HUES48 (cell line): ENCODE measurements around the gene AUTS2.

Experiments used
- H3K27ac ChIP-seq: one replicate; pipeline ENCODE4 v1.7.0; 2013; ENCODE audit warnings: low read depth, low read length, inconsistent platforms
- H3K27me3 ChIP-seq: 2 replicates; pipeline ENCODE4 v1.6.1; 2013; ENCODE audit warnings: mild to moderate bottlenecking, low read length; ENCODE audit not compliant: control insufficient read depth, insufficient read depth
- H3K36me3 ChIP-seq: 2 replicates; pipeline ENCODE4 v1.6.1; 2013; ENCODE audit warnings: low read length; ENCODE audit not compliant: control insufficient read depth, insufficient read depth
- H3K4me1 ChIP-seq: 2 replicates; pipeline ENCODE4 v1.6.1; 2013; ENCODE audit warnings: mild to moderate bottlenecking, low read length; ENCODE audit not compliant: control insufficient read depth, insufficient read depth
- H3K4me3 ChIP-seq: 2 replicates; pipeline ENCODE4 v1.5.1; 2013; ENCODE audit warnings: mild to moderate bottlenecking, low read depth, low read length
- H3K9ac ChIP-seq: 2 replicates; pipeline ENCODE4 v1.6.1; 2013; ENCODE audit warnings: mild to moderate bottlenecking, low read depth, low read length, moderate library complexity
- H3K9me3 ChIP-seq: 2 replicates; pipeline ENCODE4 v1.6.1; 2013; ENCODE audit warnings: low read length; ENCODE audit not compliant: control insufficient read depth, insufficient read depth

The AUTS2 gene

DNA sequence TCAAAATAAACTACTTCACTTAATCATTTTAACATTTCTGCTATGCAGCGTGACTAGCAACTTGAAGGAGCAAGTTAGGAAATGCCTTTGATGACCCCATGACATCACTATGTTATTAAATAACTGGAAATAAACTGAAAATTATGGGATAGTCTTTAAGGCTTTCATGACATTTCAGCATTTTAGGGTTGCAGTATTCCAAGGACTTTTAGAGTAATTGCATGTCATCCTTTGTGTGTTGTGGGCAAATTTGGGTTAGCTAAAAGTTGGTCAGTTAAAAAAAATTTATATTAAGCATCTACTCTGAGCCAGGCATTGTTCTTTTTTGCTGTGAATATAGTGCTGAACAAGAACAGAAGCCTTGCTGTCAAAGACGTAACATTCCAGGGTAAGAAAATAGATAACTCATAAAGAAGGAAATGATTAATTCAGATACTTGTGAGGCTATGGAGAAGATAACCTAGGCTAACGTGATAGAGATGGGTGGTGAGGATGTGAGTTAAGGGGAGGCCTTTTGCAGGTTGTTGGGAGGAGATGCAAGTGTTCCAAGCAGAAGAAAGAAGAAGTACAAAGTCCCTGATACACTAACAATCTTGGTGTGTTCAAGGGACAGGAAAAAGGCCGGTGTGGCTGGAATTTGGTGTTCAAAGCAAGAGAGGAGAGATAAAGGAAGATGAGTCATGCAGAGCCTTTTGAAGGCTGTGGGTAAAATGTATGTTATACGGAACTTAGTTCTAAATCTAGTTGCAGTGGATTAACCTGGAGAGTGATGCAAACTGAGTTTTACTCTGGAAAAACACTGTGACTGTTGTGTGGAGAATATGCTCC, 610.2 kb downstream of the AUTS2 start:
- no peaks in the 10 kb centered on the region for H3K36me3 ChIP-seq
- no peak overlapping the region for H3K27ac ChIP-seq
- H3K9me3 ChIP-seq = no peaks in the 10 kb centered on the region
- H3K27me3 ChIP-seq = no peaks in the 10 kb centered on the region
- no peak overlapping the region for H3K4me3 ChIP-seq
- no peak overlapping the region for H3K9ac ChIP-seq
- no peaks in the 10 kb centered on the region for H3K4me1 ChIP-seq

- Histone ChIP-seq H3K36me3 (no peaks in the 10 kb centered on the region), H3K9ac (no peak overlapping the region), H3K4me3 (no peak overlapping the region), H3K27ac (no peak overlapping the region), H3K4me1 (no peaks in the 10 kb centered on the region), H3K27me3 (no peaks in the 10 kb centered on the region), H3K9me3 (no peaks in the 10 kb centered on the region)
These were observed 612.1 kb downstream of the AUTS2 start for GRCh38 chr7:70210200-70210935.

- no peaks in the 10 kb centered on the region for H3K36me3 ChIP-seq
- H3K9me3 ChIP-seq = no peaks in the 10 kb centered on the region
- H3K9ac ChIP-seq = no peak overlapping the region
- H3K27ac ChIP-seq = no peak overlapping the region
- H3K4me3 ChIP-seq = no peak overlapping the region
- no peaks in the 10 kb centered on the region for H3K27me3 ChIP-seq
- no peaks in the 10 kb centered on the region for H3K4me1 ChIP-seq
These were observed 612.6 kb downstream of the AUTS2 start for GRCh38 chr7:70210936-70211310.

- no peak overlapping the region for H3K27ac ChIP-seq
- H3K27me3 ChIP-seq = no peaks in the 10 kb centered on the region
- H3K4me1 ChIP-seq = no peaks in the 10 kb centered on the region
- H3K9ac ChIP-seq = no peak overlapping the region
- no peaks in the 10 kb centered on the region for H3K36me3 ChIP-seq
- no peaks in the 10 kb centered on the region for H3K9me3 ChIP-seq
- H3K4me3 ChIP-seq = no peak overlapping the region
These were observed 614.0 kb downstream of the AUTS2 start for GRCh38 chr7:70212281-70212680.

DNA sequence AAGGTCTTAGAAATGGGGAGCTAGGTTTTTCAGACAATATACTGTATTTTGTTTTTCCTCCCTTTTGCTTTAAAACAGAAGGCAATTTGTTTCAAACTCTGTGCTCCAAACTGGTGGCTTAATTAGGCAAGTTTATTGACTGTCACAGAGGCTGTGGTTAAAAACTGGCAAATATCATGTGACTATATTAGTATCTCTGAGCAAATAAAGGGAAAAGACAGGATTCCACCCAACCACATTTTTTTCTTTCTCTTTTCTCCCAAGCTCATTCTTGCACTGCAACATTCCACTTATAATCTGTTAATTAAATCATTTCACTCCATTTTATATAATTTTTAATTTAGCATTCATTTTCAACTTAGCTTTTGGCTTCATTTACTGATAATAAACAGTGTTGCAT, 615.8 kb downstream of the AUTS2 start:
- Histone ChIP-seq H3K27ac (no peak overlapping the region), H3K9me3 (no peaks in the 10 kb centered on the region), H3K27me3 (no peaks in the 10 kb centered on the region), H3K4me1 (no peaks in the 10 kb centered on the region), H3K9ac (no peak overlapping the region), H3K36me3 (no peaks in the 10 kb centered on the region), H3K4me3 (no peak overlapping the region)

- no peaks in the 10 kb centered on the region for H3K36me3 ChIP-seq
- H3K27ac ChIP-seq = no peak overlapping the region
- no peaks in the 10 kb centered on the region for H3K27me3 ChIP-seq
- H3K9ac ChIP-seq = no peak overlapping the region
- no peak overlapping the region for H3K4me3 ChIP-seq
- no peaks in the 10 kb centered on the region for H3K4me1 ChIP-seq
- no peaks in the 10 kb centered on the region for H3K9me3 ChIP-seq
These were observed 617.2 kb downstream of the AUTS2 start for GRCh38 chr7:70215491-70215890.

GRCh38 chr7:70217571-70217970, 619.3 kb downstream of the AUTS2 start:
- Histone ChIP-seq H3K4me3 (no peak overlapping the region), H3K27me3 (no peaks in the 10 kb centered on the region), H3K9ac (no peak overlapping the region), H3K36me3 (no peaks in the 10 kb centered on the region), H3K27ac (no peak overlapping the region), H3K9me3 (no peaks in the 10 kb centered on the region), H3K4me1 (no peaks in the 10 kb centered on the region)

GRCh38 chr7:70218006-70218405, 619.7 kb downstream of the AUTS2 start:
- no peak overlapping the region for H3K27ac ChIP-seq
- H3K9ac ChIP-seq = no peak overlapping the region
- no peaks in the 10 kb centered on the region for H3K36me3 ChIP-seq
- no peaks in the 10 kb centered on the region for H3K27me3 ChIP-seq
- H3K4me1 ChIP-seq = no peaks in the 10 kb centered on the region
- no peaks in the 10 kb centered on the region for H3K9me3 ChIP-seq
- no peak overlapping the region for H3K4me3 ChIP-seq

DNA sequence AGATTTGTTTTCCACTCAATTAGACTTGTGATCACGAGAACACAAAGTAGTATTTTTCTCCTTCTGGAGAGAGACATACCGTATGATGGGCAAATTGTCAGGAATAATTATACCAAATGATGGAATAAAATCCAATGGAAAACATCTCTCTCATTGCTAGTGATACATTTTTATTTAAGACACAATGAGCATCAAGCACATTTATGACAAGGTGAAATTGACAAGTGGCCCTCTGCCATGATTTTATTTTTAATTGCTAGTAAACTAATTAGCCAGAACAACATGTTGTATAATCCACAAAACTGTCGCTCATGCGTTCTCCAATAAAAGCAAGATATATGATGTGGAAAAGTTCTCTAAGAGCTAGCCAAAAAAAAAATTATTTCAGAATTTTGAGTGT, 620.8 kb downstream of the AUTS2 start:
- no peaks in the 10 kb centered on the region for H3K9me3 ChIP-seq
- H3K36me3 ChIP-seq = no peaks in the 10 kb centered on the region
- no peak overlapping the region for H3K9ac ChIP-seq
- H3K27me3 ChIP-seq = no peaks in the 10 kb centered on the region
- H3K4me3 ChIP-seq = no peak overlapping the region
- H3K27ac ChIP-seq = no peak overlapping the region
- no peaks in the 10 kb centered on the region for H3K4me1 ChIP-seq

DNA sequence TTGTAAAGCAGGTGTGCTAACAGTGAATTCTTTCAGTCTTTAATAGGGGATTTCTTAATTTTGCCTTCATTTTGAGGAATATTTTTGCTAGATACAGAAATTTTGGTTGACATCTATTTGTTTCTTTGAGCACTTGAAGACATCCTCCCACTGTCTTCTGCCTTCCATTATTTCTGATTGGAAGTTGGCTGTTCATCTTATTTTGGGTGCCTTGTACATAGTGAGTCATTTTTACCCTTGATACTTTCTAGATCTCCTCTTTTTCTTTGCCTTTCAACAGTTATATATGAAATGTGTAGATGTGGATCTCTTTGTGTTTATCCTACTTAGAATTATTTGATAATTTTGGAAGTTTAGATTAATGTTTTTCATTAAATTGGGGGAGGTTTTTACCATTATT, 631.0 kb downstream of the AUTS2 start:
- Histone ChIP-seq H3K36me3 (no peaks in the 10 kb centered on the region), H3K9ac (no peak overlapping the region), H3K27me3 (no peaks in the 10 kb centered on the region), H3K9me3 (peaks cover 9% of the 10 kb centered on the region), H3K27ac (no peak overlapping the region), H3K4me1 (no peaks in the 10 kb centered on the region), H3K4me3 (no peak overlapping the region)

DNA sequence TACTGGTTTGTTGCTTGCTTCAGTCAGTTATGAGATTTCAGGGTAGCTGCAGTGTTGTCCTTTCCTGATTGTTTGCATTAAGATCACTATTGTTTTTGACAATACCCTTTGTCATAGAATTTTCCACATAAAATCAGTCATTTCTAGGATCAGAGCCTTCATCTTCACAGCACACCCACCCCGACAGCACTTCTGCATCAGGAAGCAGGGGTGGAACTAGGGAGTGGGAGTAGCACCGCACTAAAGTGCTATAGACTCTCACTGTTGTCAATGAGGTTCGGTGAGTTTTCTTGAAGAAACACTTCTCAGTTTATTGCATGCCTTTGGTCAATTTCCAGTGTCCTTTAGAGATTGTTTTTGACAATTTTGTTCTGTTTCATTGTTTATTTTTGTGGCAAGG, 632.5 kb downstream of the AUTS2 start:
- Histone ChIP-seq H3K36me3 (no peaks in the 10 kb centered on the region), H3K4me1 (no peaks in the 10 kb centered on the region), H3K27ac (no peak overlapping the region), H3K4me3 (no peak overlapping the region), H3K9ac (no peak overlapping the region), H3K27me3 (no peaks in the 10 kb centered on the region), H3K9me3 (peaks cover 9% of the 10 kb centered on the region)
